Measurements from ENCODE around the gene ZNF628.

ZNF628 gene

GRCh38 chr19:55527197-55528029 lies 51.0 kb downstream of the ZNF628 start:
- in situ Hi-C loops (cut with HindIII; ENCODE audit: low sequenced_read_pairs) = loop anchor here (5.0 kb wide), 1 partner anchor 95 kb away; the partner anchor contains the start of gene ZNF784

GRCh38 chr19:55528030-55528803 lies 51.8 kb downstream of the ZNF628 start:
- in situ Hi-C loops (cut with HindIII; ENCODE audit: low sequenced_read_pairs) = loop anchor here (5.0 kb wide), 1 partner anchor 94 kb away; the partner anchor contains the start of gene ZNF784

- in situ Hi-C loops (cut with HindIII; ENCODE audit: low sequenced_read_pairs) = loop anchor here (5.0 kb wide), 1 partner anchor 93 kb away; the partner anchor contains the start of gene ZNF784
These were observed 53.3 kb downstream of the ZNF628 start for GRCh38 chr19:55529636-55530234.

GRCh38 chr19:55530996-55531395 lies 54.6 kb downstream of the ZNF628 start:
- in situ Hi-C loops (cut with HindIII; ENCODE audit: low sequenced_read_pairs) = no loop called here

Data from DLD1 (cell line).